ENCODE measurements around the gene CDC73. TPM values are rescaled to one million over a fixed set of nuclear protein-coding genes. Genes with fewer than 3 reads are reported as not detected.

The CDC73 gene
- total and polyA plus RNA-seq, 2 of the 13 experiments (the other 11 are each of a cell fraction or from before 2014, with no cell fraction given): 20.2 to 26.3 TPM

DNA sequence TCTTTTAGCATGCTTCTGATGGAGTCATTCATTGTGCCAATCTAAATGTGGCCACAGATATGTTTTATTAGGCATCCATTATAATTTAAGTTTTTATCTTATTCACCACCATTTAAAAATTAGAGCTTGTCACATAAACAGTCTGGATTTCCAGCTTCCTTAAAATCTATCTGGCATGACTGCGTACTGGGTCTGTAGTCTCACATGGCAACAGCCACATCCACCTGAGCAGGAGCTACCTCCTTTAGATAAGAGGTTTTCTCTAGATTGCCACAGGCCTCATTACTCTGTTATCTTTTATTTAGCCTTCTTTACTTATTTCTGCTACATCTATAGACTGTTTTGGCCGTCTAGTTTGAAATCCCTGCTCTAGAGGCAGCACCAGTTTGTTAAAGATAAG, 35.5 kb downstream of the CDC73 start:
- CTCF ChIA-PET (ENCODE audit: low intra/inter-chr PET ratio, low total read pairs): no interaction called here
- Histone ChIP-seq H2AFZ (ENCODE audit: low read length) (no peak overlapping the region), H3K36me3 (replicated peaks in 1 of 2; ENCODE audit: control insufficient read depth in 1 of 2, insufficient read depth in 2 of 2, low read length in 2 of 2) (peaks cover 2 to 13% of the 10 kb centered on the region in 2 experiments; a peak in 3 of 5 replicates), H3K9me3 (ENCODE audit: low read length) (no peaks in the 10 kb centered on the region), H3K27ac (ENCODE audit: extremely low read length, insufficient read depth, low read length) (no peak overlapping the region), H4K20me1 (ENCODE audit: insufficient read depth, low read length) (no peaks in the 10 kb centered on the region; the same call in 1 of the 2 replicates), H3K4me3 (replicated peaks in 1 of 3; ENCODE audit: insufficient read depth in 1 of 3, low read depth in 2 of 3, low read length in 3 of 3) (no peak overlapping the region), H3K27me3 (ENCODE audit: control insufficient read depth in 1 of 2, insufficient read depth in 2 of 2, low read length in 2 of 2) (no peaks in the 10 kb centered on the region), H3K79me2 (ENCODE audit: insufficient read depth, low read length) (peaks cover 6% of the 10 kb centered on the region), H3K4me2 (ENCODE audit: low read depth, low read length) (no peak overlapping the region), H3K4me1 (ENCODE audit: insufficient read depth, low read length) (peaks cover 20% of the 10 kb centered on the region), H3K9ac (ENCODE audit: insufficient read depth, low read depth, low read length) (no peak overlapping the region)
- ATAC-seq: no peak
- POLR2A ChIA-PET: no interaction called here
- intact Hi-C loops (cut with micrococcal nuclease; ENCODE audit: unreplicated experiment): no loop called here
- no peak for FAIRE-seq
- BruUV-seq (replicated peaks): TSS peak; percentile 14
- in situ Hi-C loops (cut with HindIII; ENCODE audit: extremely low pct_ligation_motif_present, low pct_unique_long_range_greater_than_20kb): no loop called here
- TF ChIP-seq ZNF30 (CRISPR knock-in tag; IDR thresholded peaks at IDR 0.05) (no peak), ZNF33B (CRISPR knock-in tag; IDR thresholded peaks at IDR 0.05) (no peak), KAT8 (CRISPR knock-in tag; IDR thresholded peaks at IDR 0.05) (no peak), ZNF816 (CRISPR knock-in tag; IDR thresholded peaks at IDR 0.05; ENCODE audit: borderline replicate concordance) (no peak), ZNF709 (CRISPR knock-in tag; IDR thresholded peaks at IDR 0.05) (no peak), ZNF543 (CRISPR knock-in tag; IDR thresholded peaks at IDR 0.05) (no peak), POLR2G (IDR thresholded peaks at IDR 0.05; ENCODE audit: low read depth, low read length) (no peak), ZNF850 (CRISPR knock-in tag; conservative IDR thresholded peaks at IDR 0.05) (no peak), ZNF605 (CRISPR knock-in tag; IDR thresholded peaks at IDR 0.05) (no peak), SALL2 (CRISPR knock-in tag; IDR thresholded peaks at IDR 0.05) (no peak), ZNF841 (CRISPR knock-in tag; IDR thresholded peaks at IDR 0.05; ENCODE audit: borderline replicate concordance) (no peak), ZNF768 (CRISPR knock-in tag; IDR thresholded peaks at IDR 0.05) (no peak), GZF1 (CRISPR knock-in tag; IDR thresholded peaks at IDR 0.05) (no peak), SUZ12 (IDR thresholded peaks at IDR 0.05; ENCODE audit: low read depth, low read length) (no peak), CCAR2 (optimal IDR thresholded peaks at IDR 0.05; ENCODE audit: low read depth, low read length) (no peak)
- TF ChIP-seq, protein P1, sequence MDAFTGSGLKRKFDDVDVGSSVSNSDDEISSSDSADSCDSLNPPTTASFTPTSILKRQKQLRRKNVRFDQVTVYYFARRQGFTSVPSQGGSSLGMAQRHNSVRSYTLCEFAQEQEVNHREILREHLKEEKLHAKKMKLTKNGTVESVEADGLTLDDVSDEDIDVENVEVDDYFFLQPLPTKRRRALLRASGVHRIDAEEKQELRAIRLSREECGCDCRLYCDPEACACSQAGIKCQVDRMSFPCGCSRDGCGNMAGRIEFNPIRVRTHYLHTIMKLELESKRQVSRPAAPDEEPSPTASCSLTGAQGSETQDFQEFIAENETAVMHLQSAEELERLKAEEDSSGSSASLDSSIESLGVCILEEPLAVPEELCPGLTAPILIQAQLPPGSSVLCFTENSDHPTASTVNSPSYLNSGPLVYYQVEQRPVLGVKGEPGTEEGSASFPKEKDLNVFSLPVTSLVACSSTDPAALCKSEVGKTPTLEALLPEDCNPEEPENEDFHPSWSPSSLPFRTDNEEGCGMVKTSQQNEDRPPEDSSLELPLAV (CRISPR knock-in tag; conservative IDR thresholded peaks at IDR 0.05; ENCODE audit: low read depth): no peak
- DNase-seq (ENCODE audit: low spot score): no peak
- 91% methylated on average over 2 of the region's 2 CpGs for WGBS (ENCODE audit: low lambda C conversion rate)

Measured in HepG2 (cell line).